GM12872 (cell line): ENCODE measurements around the gene KRT5.
A peak's percentile ranks its signal among the peaks of the same experiment; 100 is the strongest.

Experiments used
- CTCF ChIP-seq: IDR thresholded peaks from 3 replicates; pipeline ENCODE4 v1.5.1; 2011; ENCODE audit warnings: low read depth, mild to moderate bottlenecking, low read length, moderate library complexity; ENCODE audit not compliant: insufficient read depth

KRT5 gene

GRCh38 chr12:52506858-52507715 is 13.1 kb downstream of the KRT5 start:
- peak; percentile 56; the same call in 2 of the 3 replicates for TF ChIP-seq CTCF

- TF ChIP-seq CTCF, result no peak
Measured at GRCh38 chr12:52502877-52503276, 17.3 kb downstream of the KRT5 start.

DNA sequence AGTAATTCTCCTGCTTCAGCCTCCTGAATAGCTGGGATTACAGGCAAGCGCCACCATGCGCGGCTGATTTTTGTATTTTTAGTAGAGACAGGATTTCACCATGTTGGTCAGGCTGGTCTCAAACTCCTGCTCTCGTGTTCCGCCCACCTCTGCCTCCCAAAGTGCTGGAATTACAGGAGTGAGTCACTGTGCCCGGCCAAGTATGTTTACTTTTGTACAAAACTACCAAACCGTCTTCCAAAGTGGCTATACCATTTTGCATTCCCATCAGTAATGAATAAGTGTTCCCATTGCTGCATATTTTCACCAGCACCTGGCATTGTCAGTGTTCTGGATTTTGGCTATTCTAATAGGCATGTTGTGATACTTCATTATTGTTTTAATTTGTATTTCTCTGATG is 18.7 kb downstream of the KRT5 start:
- TF ChIP-seq CTCF, result no peak

DNA sequence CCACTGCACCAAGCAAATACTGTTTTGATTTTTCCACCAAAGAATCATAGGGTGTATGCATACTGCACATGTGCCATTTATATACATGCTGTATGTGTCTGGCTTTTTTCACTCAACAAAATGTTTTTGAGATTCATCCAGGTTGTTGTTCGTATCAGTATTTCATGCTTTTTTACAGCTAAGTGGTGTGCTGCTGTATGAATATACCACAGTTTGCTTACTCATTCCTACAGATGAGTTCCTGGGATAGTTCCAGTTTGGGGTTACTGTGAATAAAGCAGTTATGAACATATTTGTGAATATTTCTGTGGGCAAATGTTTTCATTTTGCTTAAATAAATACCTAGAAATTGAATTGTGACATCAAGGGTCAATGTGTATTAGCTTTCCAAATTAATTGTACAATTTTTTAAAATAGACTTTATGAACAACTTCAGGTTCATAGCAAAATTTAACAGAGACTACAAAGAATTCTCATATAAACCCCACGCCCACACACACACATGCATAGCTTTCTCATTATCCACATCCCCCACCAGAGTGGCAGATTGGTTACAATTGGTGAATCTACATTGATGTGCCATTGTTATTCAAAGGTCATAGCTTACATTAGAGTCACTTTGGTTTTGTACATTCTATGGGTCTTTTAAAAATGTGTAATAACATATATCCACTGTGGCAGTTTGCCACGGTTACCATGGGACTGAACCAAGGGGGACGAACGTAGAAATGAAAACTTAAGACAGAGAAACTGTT is 20.2 kb downstream of the KRT5 start:
- no peak for TF ChIP-seq CTCF

- no peak for TF ChIP-seq CTCF
Measured at GRCh38 chr12:52498946-52499345, 21.2 kb downstream of the KRT5 start.

DNA sequence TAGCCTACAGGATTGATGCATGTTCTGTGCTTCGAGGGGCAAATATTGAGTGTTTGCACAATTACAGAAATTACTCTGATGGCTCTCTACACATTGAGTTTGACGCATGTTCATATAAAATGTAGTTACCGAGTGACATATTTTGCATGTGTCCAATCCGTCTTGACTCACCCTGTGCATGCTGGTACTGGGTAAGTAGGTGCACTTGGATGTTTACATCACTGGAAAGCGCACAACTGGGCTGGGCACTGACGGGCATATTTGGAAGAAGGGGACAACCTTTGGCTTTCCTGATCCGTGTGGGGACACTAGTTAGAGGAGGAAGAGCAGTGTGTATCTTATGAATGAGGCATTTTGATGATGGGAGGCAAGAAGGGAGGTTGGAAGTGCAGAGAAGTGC is 22.2 kb downstream of the KRT5 start:
- no peak for TF ChIP-seq CTCF

- no peak for TF ChIP-seq CTCF
Measured at GRCh38 chr12:52496590-52497071, 23.6 kb downstream of the KRT5 start.
